Prostate gland (tissue), 2 donors: ENCODE data around the gene OR2V2. TPM values are rescaled to one million over a fixed set of nuclear protein-coding genes. Genes with fewer than 3 reads are reported as not detected.

Experiments
- DNase-seq: peaks from one replicate; pipeline ENCODE4 v3.0.0-alpha.2; 2019; ENCODE audit warnings: low spot score
- H3K27ac ChIP-seq, 2 donors: fragments of 200-600 bp; sonication (generic); 2 replicates each; pipeline ENCODE4 v1.5.1; 2017 to 2019
- H3K27me3 ChIP-seq: fragments of 200-600 bp; sonication (generic); replicated peaks from 2 replicates; pipeline ENCODE4 v1.5.1; 2019; ENCODE audit not compliant: insufficient read depth
- H3K36me3 ChIP-seq, 2 donors: fragments of 200-600 bp; sonication (generic); 1 replicate in 1 of 2; 2 replicates in 1 of 2; pipeline versions ENCODE4 v1.5.1 to v1.8.1; 2017 to 2019
- H3K4me1 ChIP-seq: fragments of 200-600 bp; sonication (generic); replicated peaks from 2 replicates; pipeline ENCODE4 v1.5.1; 2019
- H3K4me3 ChIP-seq, 2 donors: fragments of 200-600 bp; sonication (generic); 2 replicates each; pipeline ENCODE4 v1.5.1; 2017 to 2019
- H3K9me3 ChIP-seq: fragments of 200-600 bp; sonication (generic); 2 replicates; pipeline ENCODE4 v1.5.1; 2017
- CTCF ChIP-seq, 4 experiments: fragments of 200-600 bp in 2 of 4; fragments of 450-650 bp in 2 of 4; sonication (generic) in 2 of 4; IDR thresholded peaks; 1 replicate in 3 of 4; 2 replicates in 1 of 4; pipeline ENCODE4 v1.5.1; 2016 to 2019; ENCODE audit warnings: antibody characterized with exemption in 4 of 4, mild to moderate bottlenecking in 2 of 4, moderate library complexity in 2 of 4
- POLR2A ChIP-seq: fragments of 450-650 bp; IDR thresholded peaks from one replicate; pipeline ENCODE4 v1.6.1; 2016; ENCODE audit warnings: antibody characterized with exemption, mild to moderate bottlenecking
- POLR2AphosphoS5 ChIP-seq: sonication (generic); formaldehyde crosslinking; IDR thresholded peaks from one replicate; pipeline ENCODE4 v1.6.1; 2017; ENCODE audit warnings: antibody characterized with exemption
- WGBS: methylation state at CpG from one replicate; pipeline ENCODE4 v1.1.5; 2018; 5-methylcytosine and 5-hydroxymethylcytosine counted together
- intact Hi-C: fragments of 100-400 bp; cut with DNase I; formaldehyde crosslinking; loops from one replicate; pipeline ENCODE4 v1.14.2; 2022
- total RNA-seq, 2 donors: library from RNA; depleted of rRNA; stranded (reverse); fragments of >200 nt; gene quantifications; one replicate each; pipeline ENCODE4 v1.1.0, GENCODE V29; 2016

Gene OR2V2
- total RNA-seq, 2 donors from 2014 or later = not detected

GRCh38 chr5:181149355-181149754, 2.0 kb downstream of the OR2V2 start:
- intact Hi-C loops = no loop called here
- H3K27me3 ChIP-seq = no peaks in the 10 kb centered on the region
- no peak overlapping the region for H3K4me3 ChIP-seq
- H3K9me3 ChIP-seq = no peaks in the 10 kb centered on the region
- H3K36me3 ChIP-seq = no peaks in the 10 kb centered on the region
- TF ChIP-seq CTCF (IDR thresholded peaks at IDR 0.05) = no peak
- TF ChIP-seq POLR2AphosphoS5 = no peak
- no peak for TF ChIP-seq POLR2A
- no peak overlapping the region for H3K27ac ChIP-seq
- DNase-seq = no peak
- no peaks in the 10 kb centered on the region for H3K4me1 ChIP-seq
- WGBS = 49% methylated on average over 6 of the region's 6 CpGs

- Histone ChIP-seq H3K9me3 (no peaks in the 10 kb centered on the region), H3K4me3 (no peak overlapping the region), H3K27ac (no peak overlapping the region), H3K27me3 (no peaks in the 10 kb centered on the region), H3K36me3 (no peaks in the 10 kb centered on the region), H3K4me1 (no peaks in the 10 kb centered on the region)
- 62% methylated on average over 14 of the region's 14 CpGs for WGBS
- TF ChIP-seq POLR2AphosphoS5 = no peak
- no peak for TF ChIP-seq CTCF (IDR thresholded peaks at IDR 0.05)
- no peak for TF ChIP-seq POLR2A
- intact Hi-C loops = no loop called here
- no peak for DNase-seq
Observed at GRCh38 chr5:181149806-181150733, 2.7 kb downstream of the OR2V2 start.

GRCh38 chr5:181151146-181151545, 3.8 kb downstream of the OR2V2 start:
- DNase-seq = no peak
- no peaks in the 10 kb centered on the region for H3K36me3 ChIP-seq
- intact Hi-C loops = no loop called here
- TF ChIP-seq POLR2AphosphoS5 (no peak), POLR2A (no peak), CTCF (IDR thresholded peaks at IDR 0.05) (no peak)
- WGBS = 58% methylated on average over 9 of the region's 9 CpGs
- H3K4me3 ChIP-seq = no peak overlapping the region
- H3K27ac ChIP-seq = no peak overlapping the region
- no peaks in the 10 kb centered on the region for H3K27me3 ChIP-seq
- no peaks in the 10 kb centered on the region for H3K4me1 ChIP-seq
- H3K9me3 ChIP-seq = no peaks in the 10 kb centered on the region

- 72% methylated on average over 9 of the region's 9 CpGs for WGBS
- Histone ChIP-seq H3K9me3 (no peaks in the 10 kb centered on the region), H3K4me3 (no peak overlapping the region), H3K4me1 (no peaks in the 10 kb centered on the region), H3K36me3 (no peaks in the 10 kb centered on the region), H3K27ac (no peak overlapping the region), H3K27me3 (no peaks in the 10 kb centered on the region)
- no peak for DNase-seq
- intact Hi-C loops = no loop called here
- no peak for TF ChIP-seq POLR2A
- no peak for TF ChIP-seq CTCF (IDR thresholded peaks at IDR 0.05)
- no peak for TF ChIP-seq POLR2AphosphoS5
Observed at GRCh38 chr5:181152406-181152805, 5.0 kb downstream of the OR2V2 start.

GRCh38 chr5:181153814-181154213, 6.4 kb downstream of the OR2V2 start:
- no peaks in the 10 kb centered on the region for H3K9me3 ChIP-seq
- H3K4me1 ChIP-seq = no peaks in the 10 kb centered on the region
- 83% methylated on average over 5 of the region's 5 CpGs for WGBS
- H3K27ac ChIP-seq = no peak overlapping the region
- DNase-seq = no peak
- no peaks in the 10 kb centered on the region for H3K36me3 ChIP-seq
- TF ChIP-seq POLR2AphosphoS5 (no peak), CTCF (IDR thresholded peaks at IDR 0.05) (no peak), POLR2A (no peak)
- no peak overlapping the region for H3K4me3 ChIP-seq
- no peaks in the 10 kb centered on the region for H3K27me3 ChIP-seq
- intact Hi-C loops = no loop called here
